Lower leg skin (tissue), 3 donors: ENCODE data around the gene EHD2.

Source experiments
- POLR2A ChIP-seq, 2 donors: fragments of 450-650 bp; IDR thresholded peaks; one replicate each; pipeline ENCODE4 v1.6.1; 2016 to 2017; ENCODE audit warnings: antibody characterized with exemption in 2 of 2, mild to moderate bottlenecking in 1 of 2, moderate library complexity in 1 of 2
- TF ChIP-seq, protein P1 (sequence below), 3 donors: fragments of 450-650 bp; IDR thresholded peaks; one replicate each; pipeline ENCODE4 v1.5.1; 2016; ENCODE audit warnings: antibody characterized with exemption in 3 of 3, mild to moderate bottlenecking in 3 of 3, moderate library complexity in 2 of 3

DNA sequence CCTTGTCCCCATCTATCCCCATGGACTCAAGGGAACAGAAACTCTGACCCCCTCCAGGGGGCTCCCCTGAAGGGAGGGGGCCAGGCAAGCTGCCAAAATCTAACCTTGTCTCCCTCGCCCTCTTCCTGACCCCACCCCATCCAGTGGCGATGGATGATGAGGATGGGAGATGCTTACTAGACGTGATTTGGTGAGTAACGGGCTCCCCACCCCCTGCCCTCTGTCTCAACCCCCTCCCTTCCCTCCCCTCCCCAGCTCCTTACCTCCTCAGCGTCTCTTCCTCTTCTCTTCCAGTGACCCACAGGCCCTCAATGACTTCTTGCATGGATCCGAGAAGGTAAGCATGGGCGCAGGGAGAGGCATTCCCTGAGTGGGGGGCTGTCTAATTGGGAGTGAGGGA lies 39.8 kb upstream of the EHD2 start:
- TF ChIP-seq POLR2A (IDR thresholded peaks at IDR 0.05), result no peak
- TF ChIP-seq, protein P1, sequence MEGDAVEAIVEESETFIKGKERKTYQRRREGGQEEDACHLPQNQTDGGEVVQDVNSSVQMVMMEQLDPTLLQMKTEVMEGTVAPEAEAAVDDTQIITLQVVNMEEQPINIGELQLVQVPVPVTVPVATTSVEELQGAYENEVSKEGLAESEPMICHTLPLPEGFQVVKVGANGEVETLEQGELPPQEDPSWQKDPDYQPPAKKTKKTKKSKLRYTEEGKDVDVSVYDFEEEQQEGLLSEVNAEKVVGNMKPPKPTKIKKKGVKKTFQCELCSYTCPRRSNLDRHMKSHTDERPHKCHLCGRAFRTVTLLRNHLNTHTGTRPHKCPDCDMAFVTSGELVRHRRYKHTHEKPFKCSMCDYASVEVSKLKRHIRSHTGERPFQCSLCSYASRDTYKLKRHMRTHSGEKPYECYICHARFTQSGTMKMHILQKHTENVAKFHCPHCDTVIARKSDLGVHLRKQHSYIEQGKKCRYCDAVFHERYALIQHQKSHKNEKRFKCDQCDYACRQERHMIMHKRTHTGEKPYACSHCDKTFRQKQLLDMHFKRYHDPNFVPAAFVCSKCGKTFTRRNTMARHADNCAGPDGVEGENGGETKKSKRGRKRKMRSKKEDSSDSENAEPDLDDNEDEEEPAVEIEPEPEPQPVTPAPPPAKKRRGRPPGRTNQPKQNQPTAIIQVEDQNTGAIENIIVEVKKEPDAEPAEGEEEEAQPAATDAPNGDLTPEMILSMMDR (IDR thresholded peaks at IDR 0.05), result no peak
